HFFc6 (cell line): ENCODE data around the gene RPS5. TPM values are rescaled to one million over a fixed set of nuclear protein-coding genes. Genes with fewer than 3 reads are reported as not detected.

ENCODE experiments used
- DNase-seq: peaks from one replicate; pipeline ENCODE4 v3.0.0-alpha.2; 2018
- H3K27ac Mint-ChIP-seq: 2 replicates; pipeline ENCODE4 v1.8.0; 2020; ENCODE audit warnings: mild to moderate bottlenecking, mixed read lengths
- H3K27me3 Mint-ChIP-seq: 2 replicates; pipeline ENCODE4 v1.8.0; 2021; ENCODE audit warnings: mild to moderate bottlenecking, moderate library complexity, mixed read lengths; ENCODE audit not compliant: insufficient read depth
- H3K36me3 Mint-ChIP-seq: 2 replicates; pipeline ENCODE4 v1.8.0; 2021; ENCODE audit warnings: low read depth, mixed read lengths
- H3K4me1 Mint-ChIP-seq: 2 replicates; pipeline ENCODE4 v1.8.0; 2020; ENCODE audit warnings: low read depth, mixed read lengths
- H3K4me3 Mint-ChIP-seq: 2 replicates; pipeline ENCODE4 v1.8.0; 2020; ENCODE audit warnings: mild to moderate bottlenecking, moderate library complexity, mixed read lengths
- H3K9me3 Mint-ChIP-seq: 2 replicates; pipeline ENCODE4 v1.8.0; 2020; ENCODE audit warnings: mild to moderate bottlenecking, mixed read lengths
- total RNA-seq, 6 experiments: library from RNA; stranded (reverse); fragmentation: NEBNext Ultra II Directional; extraction: Animal tissue kit (Norgen Biotek cat#: 25700); gene quantifications; 2 replicates in 1 of 6; 3 replicates in 5 of 6; pipeline ENCODE4 v1.2.3, GENCODE V29; 2021
- TF ChIP-seq, protein P1 (sequence below): fragments of 200-600 bp; sonication (generic); IDR thresholded peaks from 2 replicates; pipeline ENCODE4 v1.5.0; 2021; ENCODE audit warnings: antibody characterized with exemption, mild to moderate bottlenecking

RPS5 gene
- total RNA-seq, 6 experiments from 2014 or later = 958 to 1,072 (median 1,017) TPM

DNA sequence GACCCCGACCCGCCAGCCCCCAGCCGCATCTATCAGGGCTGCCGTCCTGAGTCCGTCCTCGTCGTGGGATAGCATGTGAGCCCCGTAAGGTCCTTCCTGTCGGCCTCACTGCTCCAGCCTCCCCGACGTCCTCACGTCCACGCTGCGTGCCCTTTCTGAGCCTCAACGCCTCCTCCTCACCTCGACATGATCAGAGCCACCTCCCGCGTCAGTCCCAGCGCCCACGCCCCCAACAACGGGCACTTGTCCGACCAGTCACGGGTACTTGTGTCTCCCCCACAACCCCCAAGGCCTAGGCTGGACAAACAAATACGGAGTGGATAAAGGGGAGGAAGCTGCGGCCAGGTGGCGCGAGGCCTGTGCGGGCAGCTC, 25.2 kb upstream of the RPS5 start:
- Mint-ChIP-seq H3K27ac (peak overlapping the region; percentile 100), H3K4me1 (peaks cover 8% of the 10 kb centered on the region), H3K36me3 (no peaks in the 10 kb centered on the region; the same call in 1 of the 2 replicates), H3K9me3 (no peaks in the 10 kb centered on the region), H3K27me3 (peaks cover 2% of the 10 kb centered on the region), H3K4me3 (peak overlapping the region; percentile 99)
- TF ChIP-seq, protein P1, sequence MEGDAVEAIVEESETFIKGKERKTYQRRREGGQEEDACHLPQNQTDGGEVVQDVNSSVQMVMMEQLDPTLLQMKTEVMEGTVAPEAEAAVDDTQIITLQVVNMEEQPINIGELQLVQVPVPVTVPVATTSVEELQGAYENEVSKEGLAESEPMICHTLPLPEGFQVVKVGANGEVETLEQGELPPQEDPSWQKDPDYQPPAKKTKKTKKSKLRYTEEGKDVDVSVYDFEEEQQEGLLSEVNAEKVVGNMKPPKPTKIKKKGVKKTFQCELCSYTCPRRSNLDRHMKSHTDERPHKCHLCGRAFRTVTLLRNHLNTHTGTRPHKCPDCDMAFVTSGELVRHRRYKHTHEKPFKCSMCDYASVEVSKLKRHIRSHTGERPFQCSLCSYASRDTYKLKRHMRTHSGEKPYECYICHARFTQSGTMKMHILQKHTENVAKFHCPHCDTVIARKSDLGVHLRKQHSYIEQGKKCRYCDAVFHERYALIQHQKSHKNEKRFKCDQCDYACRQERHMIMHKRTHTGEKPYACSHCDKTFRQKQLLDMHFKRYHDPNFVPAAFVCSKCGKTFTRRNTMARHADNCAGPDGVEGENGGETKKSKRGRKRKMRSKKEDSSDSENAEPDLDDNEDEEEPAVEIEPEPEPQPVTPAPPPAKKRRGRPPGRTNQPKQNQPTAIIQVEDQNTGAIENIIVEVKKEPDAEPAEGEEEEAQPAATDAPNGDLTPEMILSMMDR = no peak
- DNase-seq = no peak

DNA sequence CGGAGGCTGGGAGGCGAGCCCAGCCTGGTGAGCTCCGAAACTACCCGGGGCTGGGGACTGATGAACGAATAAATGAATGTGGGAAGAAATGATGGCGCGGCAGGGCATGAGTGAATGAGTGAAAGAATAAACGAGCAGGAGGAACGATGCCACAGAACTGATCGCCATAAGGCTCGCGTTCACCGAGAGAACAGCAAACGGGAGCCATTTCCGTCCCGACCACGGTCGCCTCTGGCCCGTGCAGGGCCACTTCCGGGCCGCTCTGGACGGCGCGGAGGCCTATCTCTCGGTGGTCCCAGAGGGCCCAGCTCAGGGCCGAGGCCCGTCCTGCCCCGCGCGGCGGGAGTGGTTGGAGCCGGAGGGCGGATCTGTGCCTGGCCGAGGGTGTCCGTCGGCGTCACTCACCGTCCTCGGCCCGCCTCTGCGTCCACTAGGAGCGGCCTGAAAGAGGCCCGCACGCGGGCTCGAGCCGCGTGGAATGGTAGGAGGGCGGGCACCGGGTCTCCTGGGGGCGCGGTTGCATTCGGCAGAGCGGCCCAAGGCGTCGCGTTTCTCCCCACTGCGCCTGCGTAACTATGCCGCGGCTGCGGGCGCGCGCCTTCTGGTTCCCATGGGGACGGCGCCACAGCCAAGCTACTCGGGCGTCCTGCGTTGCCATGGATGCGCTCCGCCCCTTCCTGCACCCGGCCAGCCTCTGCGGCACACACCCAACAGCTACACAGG, 24.6 kb upstream of the RPS5 start, which contains the start of gene ZNF497:
TSS of gene ZNF497 (minus strand) at position 480 of the 723 bp plus-strand sequence. CDS start 5,116 bp downstream, outside the sequence.
- Mint-ChIP-seq H3K9me3 (peaks cover 4% of the 10 kb centered on the region; the same call in 1 of the 2 replicates), H3K27ac (peak within 1 kb of the TSS; percentile 100), H3K36me3 (no peaks in the 10 kb centered on the region; the same call in 1 of the 2 replicates), H3K4me1 (peaks cover 8% of the 10 kb centered on the region), H3K4me3 (peak within 1 kb of the TSS; percentile 99), H3K27me3 (peaks cover 2% of the 10 kb centered on the region)
- TF ChIP-seq, protein P1 = peak; percentile 27
- DNase-seq = peak; percentile 94

DNA sequence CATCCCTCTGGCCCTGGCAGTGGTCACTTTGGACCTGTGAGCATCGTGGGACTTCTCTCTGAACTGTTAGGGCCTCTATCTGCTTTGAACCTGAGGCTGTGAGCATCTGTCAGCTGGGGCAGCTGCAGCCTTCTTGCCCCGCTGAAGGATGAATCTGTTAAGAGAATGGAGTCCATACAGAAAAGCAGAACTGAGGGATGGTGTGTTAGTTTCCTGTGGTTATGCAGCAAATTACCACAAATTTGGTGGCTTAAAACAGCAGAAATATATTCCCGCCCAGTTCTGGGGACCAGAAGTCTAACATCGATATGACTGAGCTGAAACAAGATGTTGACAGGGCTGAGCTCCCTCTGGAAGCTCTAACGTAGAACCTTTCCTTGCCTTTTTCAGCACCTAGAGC, 22.9 kb upstream of the RPS5 start:
- DNase-seq = no peak
- Mint-ChIP-seq H3K4me3 (no peak overlapping the region), H3K36me3 (no peaks in the 10 kb centered on the region; the same call in 1 of the 2 replicates), H3K27me3 (peaks cover 2% of the 10 kb centered on the region), H3K4me1 (peaks cover 8% of the 10 kb centered on the region), H3K9me3 (peaks cover 4% of the 10 kb centered on the region; the same call in 1 of the 2 replicates), H3K27ac (no peak overlapping the region)
- TF ChIP-seq, protein P1 = no peak

DNA sequence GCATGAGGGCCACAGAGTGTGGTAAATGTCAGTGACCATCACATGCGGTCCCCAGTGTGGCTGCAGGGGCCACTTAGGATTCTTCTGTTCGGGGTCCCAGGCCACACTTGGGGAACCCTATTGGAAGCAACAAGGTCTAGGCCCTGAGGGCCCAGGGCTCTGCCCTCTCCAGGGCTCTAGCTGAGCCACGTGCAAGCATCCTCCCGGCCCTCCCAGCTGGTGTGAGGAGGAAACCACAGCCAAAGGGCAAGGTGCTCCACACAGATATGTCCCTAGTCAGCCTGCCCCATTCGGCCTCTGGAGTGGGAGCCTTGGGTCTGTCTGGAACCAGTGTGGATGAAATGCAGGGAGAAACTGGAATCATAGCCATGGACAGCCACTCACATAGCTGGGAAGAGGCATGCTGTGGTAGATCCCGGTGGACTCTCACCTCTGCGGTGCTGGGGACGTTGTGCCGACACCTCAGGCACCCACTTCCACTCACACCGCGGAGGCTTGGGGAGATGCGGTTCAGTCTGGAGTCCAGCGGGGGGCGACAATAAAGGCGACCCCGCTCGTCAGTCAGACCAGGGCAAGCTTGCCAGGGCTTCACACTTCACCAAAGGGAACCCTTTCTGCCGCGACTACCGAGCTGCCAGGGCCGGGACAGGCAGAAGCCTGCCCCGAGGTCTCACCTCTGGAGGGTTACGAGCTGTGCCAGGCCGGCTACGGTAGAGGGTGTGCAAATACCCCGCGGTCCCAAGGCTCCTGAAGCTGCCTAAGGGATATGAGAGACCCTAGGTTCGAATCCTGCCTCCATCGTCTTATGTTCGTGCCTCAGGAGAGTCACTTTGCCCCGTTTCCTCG, 20.3 kb upstream of the RPS5 start:
- Mint-ChIP-seq H3K27me3 (peaks cover 2% of the 10 kb centered on the region), H3K9me3 (peaks cover 4% of the 10 kb centered on the region; the same call in 1 of the 2 replicates), H3K27ac (no peak overlapping the region), H3K4me1 (peaks cover 5% of the 10 kb centered on the region), H3K36me3 (no peaks in the 10 kb centered on the region; the same call in 1 of the 2 replicates), H3K4me3 (no peak overlapping the region)
- DNase-seq = no peak
- TF ChIP-seq, protein P1 = no peak

DNA sequence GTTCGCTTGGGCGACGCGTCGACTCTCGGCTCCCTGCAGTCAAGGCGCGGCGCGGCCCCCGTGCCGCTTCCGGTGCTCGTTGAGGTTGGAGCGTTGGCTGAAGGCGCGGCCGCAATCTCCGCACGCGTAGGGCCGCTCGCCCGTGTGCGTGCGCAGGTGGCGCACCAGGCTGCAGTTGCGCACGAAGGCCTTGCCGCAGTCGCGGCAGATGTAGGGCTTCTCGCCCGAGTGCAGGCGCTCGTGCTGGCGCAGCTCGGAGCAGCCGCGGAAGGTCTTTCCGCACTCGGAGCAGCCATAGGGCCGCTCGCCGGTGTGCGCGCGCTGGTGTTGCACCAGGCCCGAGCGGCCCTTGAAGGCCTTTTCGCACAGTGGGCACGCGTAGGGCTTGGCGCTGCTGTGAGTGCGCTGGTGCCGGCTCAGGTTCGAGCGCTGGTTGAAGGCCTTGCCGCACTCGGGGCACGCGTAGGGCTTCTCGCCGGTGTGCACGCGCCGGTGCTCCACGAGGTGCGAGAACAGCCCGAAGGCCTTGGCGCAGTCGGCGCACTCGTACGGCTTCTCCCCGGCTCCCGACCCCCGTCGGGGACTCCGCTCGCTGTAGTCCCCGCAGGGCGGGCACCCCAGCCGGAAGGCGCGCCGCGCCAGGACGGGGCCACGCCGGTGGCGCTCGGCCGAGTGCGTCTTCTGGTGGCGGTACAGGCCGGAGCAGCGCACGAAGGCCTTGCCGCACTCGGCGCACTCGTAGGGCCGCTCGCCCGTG, 19.2 kb upstream of the RPS5 start:
- Mint-ChIP-seq H3K27ac (no peak overlapping the region), H3K27me3 (no peaks in the 10 kb centered on the region; the same call in 1 of the 2 replicates), H3K9me3 (peaks cover 4% of the 10 kb centered on the region; the same call in 1 of the 2 replicates), H3K4me3 (no peak overlapping the region), H3K36me3 (no peaks in the 10 kb centered on the region), H3K4me1 (no peaks in the 10 kb centered on the region)
- TF ChIP-seq, protein P1 = no peak
- no peak for DNase-seq
